Astrocyte of the spinal cord (primary cell): ENCODE measurements around the gene RNF214.

Source experiments
- DNase-seq: peaks from one replicate; pipeline ENCODE4 v3.0.0; 2011; ENCODE audit warnings: low read depth, low spot score
- H3K4me3 ChIP-seq: 2 replicates; pipeline ENCODE4 v1.5.1; 2011; ENCODE audit warnings: low read depth, mild to moderate bottlenecking, low read length, moderate library complexity
- in situ Hi-C: cut with HindIII; loops from 2 replicates; pipeline ENCODE4 v1.10.0; 2017; ENCODE audit warnings: low sequenced_read_pairs
- TF ChIP-seq, protein P1 (sequence below): IDR thresholded peaks from 2 replicates; pipeline ENCODE4 v1.5.1; 2012; ENCODE audit warnings: low read depth, mild to moderate bottlenecking, low read length, inconsistent platforms

Gene RNF214

GRCh38 chr11:117187799-117188481 lies 44.5 kb upstream of the RNF214 start:
- DNase-seq = no peak
- in situ Hi-C loops = no loop called here
- no peak overlapping the region for H3K4me3 ChIP-seq
- TF ChIP-seq, protein P1, sequence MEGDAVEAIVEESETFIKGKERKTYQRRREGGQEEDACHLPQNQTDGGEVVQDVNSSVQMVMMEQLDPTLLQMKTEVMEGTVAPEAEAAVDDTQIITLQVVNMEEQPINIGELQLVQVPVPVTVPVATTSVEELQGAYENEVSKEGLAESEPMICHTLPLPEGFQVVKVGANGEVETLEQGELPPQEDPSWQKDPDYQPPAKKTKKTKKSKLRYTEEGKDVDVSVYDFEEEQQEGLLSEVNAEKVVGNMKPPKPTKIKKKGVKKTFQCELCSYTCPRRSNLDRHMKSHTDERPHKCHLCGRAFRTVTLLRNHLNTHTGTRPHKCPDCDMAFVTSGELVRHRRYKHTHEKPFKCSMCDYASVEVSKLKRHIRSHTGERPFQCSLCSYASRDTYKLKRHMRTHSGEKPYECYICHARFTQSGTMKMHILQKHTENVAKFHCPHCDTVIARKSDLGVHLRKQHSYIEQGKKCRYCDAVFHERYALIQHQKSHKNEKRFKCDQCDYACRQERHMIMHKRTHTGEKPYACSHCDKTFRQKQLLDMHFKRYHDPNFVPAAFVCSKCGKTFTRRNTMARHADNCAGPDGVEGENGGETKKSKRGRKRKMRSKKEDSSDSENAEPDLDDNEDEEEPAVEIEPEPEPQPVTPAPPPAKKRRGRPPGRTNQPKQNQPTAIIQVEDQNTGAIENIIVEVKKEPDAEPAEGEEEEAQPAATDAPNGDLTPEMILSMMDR = no peak

DNA sequence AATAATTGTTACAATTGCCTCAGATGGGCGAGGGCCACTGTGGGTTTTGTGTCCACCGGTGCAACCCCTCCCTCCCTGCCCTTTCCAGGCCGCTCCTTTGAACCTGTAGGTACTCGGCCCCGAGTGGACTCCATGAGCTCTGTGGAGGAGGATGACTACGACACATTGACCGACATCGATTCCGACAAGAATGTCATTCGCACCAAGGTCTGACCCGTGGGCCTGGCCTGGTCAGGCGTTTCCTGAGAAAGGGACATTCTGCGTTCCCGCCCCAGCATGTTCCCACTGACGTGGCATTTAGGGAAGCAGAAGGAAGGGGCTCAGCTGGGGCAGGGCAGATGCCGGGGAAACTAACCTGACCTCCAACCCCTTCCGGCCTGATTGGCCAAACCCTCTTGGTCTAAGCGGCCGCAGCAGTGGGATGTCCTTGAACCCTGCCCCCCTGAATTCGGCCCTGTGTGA lies 43.8 kb upstream of the RNF214 start:
- TF ChIP-seq, protein P1 = no peak
- in situ Hi-C loops = no loop called here
- no peak overlapping the region for H3K4me3 ChIP-seq
- DNase-seq = no peak

DNA sequence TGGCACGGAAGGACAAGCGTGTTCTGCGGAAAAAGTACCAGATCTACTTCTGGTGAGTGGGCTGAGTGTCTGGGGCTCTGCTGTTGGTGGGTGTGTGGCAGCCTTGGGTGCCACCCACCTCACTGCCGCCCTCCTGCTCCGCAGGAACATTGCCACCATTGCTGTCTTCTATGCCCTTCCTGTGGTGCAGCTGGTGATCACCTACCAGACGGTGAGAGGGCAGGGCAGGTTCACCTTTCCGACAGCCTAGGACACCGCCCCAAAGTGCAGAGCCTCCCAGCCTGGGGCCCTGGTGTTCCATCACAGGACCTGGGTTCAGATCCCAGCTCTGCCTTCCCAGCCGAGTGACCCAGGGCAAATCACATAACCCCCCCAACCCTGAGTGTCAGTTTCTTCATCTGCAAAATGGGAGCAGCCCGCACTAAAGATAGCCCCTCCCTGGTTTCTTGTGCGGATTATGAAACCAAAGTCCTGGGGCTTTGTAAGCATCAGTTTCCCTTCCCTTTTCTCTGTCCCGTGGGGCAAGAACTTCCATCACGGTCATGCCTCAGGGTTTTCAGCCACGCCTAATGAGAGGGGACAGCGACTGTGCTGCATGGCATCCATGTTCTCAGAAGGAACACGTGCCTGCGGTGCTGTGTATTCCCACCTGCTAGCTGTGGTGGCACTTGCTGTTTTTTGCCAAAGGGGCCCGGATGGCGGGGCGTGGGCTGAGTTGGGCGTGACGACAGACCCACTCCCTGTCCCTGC lies 43.1 kb upstream of the RNF214 start:
- TF ChIP-seq, protein P1 = no peak
- DNase-seq = no peak
- in situ Hi-C loops = no loop called here
- H3K4me3 ChIP-seq = no peak overlapping the region

DNA sequence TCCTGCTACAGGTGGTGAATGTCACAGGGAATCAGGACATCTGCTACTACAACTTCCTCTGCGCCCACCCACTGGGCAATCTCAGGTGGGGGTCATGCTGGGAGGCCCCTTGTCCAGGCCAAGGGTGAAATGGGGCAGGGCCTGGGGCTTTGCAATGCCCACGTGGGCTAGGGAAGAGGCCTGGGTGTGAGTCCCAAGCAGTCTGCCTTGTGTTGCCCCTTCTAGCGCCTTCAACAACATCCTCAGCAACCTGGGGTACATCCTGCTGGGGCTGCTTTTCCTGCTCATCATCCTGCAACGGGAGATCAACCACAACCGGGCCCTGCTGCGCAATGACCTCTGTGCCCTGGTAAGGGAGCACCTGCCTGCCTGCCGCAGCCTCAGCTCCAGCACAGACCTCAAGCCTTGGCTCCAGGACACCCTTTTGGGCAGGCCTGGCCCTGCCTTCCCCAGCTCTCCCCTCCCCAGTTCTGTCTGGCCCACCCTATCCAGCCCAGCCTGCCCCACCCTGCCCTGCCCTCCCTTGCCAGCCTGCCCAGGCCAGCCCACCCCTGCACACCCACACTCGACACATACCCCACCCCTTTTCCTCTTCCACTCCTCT lies 42.4 kb upstream of the RNF214 start:
- DNase-seq = no peak
- H3K4me3 ChIP-seq = no peak overlapping the region
- in situ Hi-C loops = no loop called here
- TF ChIP-seq, protein P1 = no peak

- in situ Hi-C loops = no loop called here
- DNase-seq = no peak
- H3K4me3 ChIP-seq = no peak overlapping the region
- TF ChIP-seq, protein P1 = no peak
Measured at GRCh38 chr11:117191680-117192400, 40.6 kb upstream of the RNF214 start.

DNA sequence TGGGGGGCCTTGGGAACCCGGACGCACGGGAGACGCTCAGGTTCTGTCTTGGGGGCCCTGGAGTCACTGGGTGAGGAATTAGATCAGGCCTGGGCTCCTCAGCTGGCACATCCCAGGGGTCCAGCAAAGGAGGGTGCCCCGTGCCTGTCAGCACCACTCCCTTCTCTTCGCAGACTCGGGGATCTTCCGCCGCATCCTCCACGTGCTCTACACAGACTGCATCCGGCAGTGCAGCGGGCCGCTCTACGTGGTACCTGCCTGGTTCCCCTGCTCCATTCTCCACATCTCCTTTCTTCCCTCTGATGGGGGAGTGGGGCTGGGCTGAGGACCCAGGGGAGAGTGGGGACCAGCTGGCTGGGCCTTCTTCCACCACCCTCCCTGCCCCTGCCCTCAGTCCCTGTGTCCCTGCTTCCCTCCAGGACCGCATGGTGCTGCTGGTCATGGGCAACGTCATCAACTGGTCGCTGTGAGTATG lies 40.0 kb upstream of the RNF214 start:
- no peak overlapping the region for H3K4me3 ChIP-seq
- in situ Hi-C loops = no loop called here
- TF ChIP-seq, protein P1 = no peak
- DNase-seq = no peak
